ENCODE measurements around the gene NADSYN1. TPM values are rescaled to one million over a fixed set of nuclear protein-coding genes. Genes with fewer than 3 reads are reported as not detected.
"Not testable (repeated sequence)": the region's sequence is repeated elsewhere in the genome, so short reads cannot be mapped to it uniquely, and the experiment has no call there.

NADSYN1 gene
- total RNA-seq, 2 donors from 2014 or later: 45.7 to 71.2 TPM

GRCh38 chr11:71519546-71519945 is 66.5 kb downstream of the NADSYN1 start:
- H3K27me3 ChIP-seq: no peaks in the 10 kb centered on the region
- no peaks in the 10 kb centered on the region for H3K9me3 ChIP-seq
- TF ChIP-seq, protein P1, sequence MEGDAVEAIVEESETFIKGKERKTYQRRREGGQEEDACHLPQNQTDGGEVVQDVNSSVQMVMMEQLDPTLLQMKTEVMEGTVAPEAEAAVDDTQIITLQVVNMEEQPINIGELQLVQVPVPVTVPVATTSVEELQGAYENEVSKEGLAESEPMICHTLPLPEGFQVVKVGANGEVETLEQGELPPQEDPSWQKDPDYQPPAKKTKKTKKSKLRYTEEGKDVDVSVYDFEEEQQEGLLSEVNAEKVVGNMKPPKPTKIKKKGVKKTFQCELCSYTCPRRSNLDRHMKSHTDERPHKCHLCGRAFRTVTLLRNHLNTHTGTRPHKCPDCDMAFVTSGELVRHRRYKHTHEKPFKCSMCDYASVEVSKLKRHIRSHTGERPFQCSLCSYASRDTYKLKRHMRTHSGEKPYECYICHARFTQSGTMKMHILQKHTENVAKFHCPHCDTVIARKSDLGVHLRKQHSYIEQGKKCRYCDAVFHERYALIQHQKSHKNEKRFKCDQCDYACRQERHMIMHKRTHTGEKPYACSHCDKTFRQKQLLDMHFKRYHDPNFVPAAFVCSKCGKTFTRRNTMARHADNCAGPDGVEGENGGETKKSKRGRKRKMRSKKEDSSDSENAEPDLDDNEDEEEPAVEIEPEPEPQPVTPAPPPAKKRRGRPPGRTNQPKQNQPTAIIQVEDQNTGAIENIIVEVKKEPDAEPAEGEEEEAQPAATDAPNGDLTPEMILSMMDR (IDR thresholded peaks at IDR 0.05): no peak
- TF ChIP-seq POLR2A (IDR thresholded peaks at IDR 0.05): no peak
- 73 to 74% methylated on average over 8 to 10 of the region's 10 CpGs for WGBS, 2 donors
- no peak overlapping the region for H3K4me3 ChIP-seq
- no peaks in the 10 kb centered on the region for H3K36me3 ChIP-seq (replicated peaks in 1 of 2; ENCODE audit: insufficient read depth in 1 of 2, low read depth in 2 of 2)
- no peak for ATAC-seq
- H3K4me1 ChIP-seq: no peaks in the 10 kb centered on the region
- H3K27ac ChIP-seq: no peak overlapping the region
- DNase-seq: no peak
- intact Hi-C loops (cut with DNase I): no loop called here

GRCh38 chr11:71525188-71525937 is 72.4 kb downstream of the NADSYN1 start:
- DNase-seq: no peak
- TF ChIP-seq, protein P1 (IDR thresholded peaks at IDR 0.05): no peak
- TF ChIP-seq POLR2A (IDR thresholded peaks at IDR 0.05): no peak
- no peaks in the 10 kb centered on the region for H3K27me3 ChIP-seq
- H3K27ac ChIP-seq: no peak overlapping the region
- no peaks in the 10 kb centered on the region for H3K4me1 ChIP-seq
- WGBS, 2 donors: 64 to 81% methylated on average over 2 to 3 of the region's 3 CpGs
- ATAC-seq: no peak
- intact Hi-C loops (cut with DNase I): no loop called here
- no peaks in the 10 kb centered on the region for H3K36me3 ChIP-seq (replicated peaks in 1 of 2; ENCODE audit: insufficient read depth in 1 of 2, low read depth in 2 of 2)
- H3K9me3 ChIP-seq: no peaks in the 10 kb centered on the region
- no peak overlapping the region for H3K4me3 ChIP-seq

GRCh38 chr11:71525938-71526495 is 73.0 kb downstream of the NADSYN1 start:
- intact Hi-C loops (cut with DNase I): no loop called here
- no peak for TF ChIP-seq POLR2A (IDR thresholded peaks at IDR 0.05)
- TF ChIP-seq, protein P1 (IDR thresholded peaks at IDR 0.05): no peak
- H3K27ac ChIP-seq: no peak overlapping the region
- no peaks in the 10 kb centered on the region for H3K36me3 ChIP-seq (replicated peaks in 1 of 2; ENCODE audit: insufficient read depth in 1 of 2, low read depth in 2 of 2)
- WGBS, 2 donors: 88 to 91% methylated on average over 2 of the region's 2 CpGs
- no peaks in the 10 kb centered on the region for H3K4me1 ChIP-seq
- H3K9me3 ChIP-seq: no peaks in the 10 kb centered on the region
- ATAC-seq (no peak), DNase-seq (no peak)
- H3K4me3 ChIP-seq: no peak overlapping the region
- no peaks in the 10 kb centered on the region for H3K27me3 ChIP-seq

DNA sequence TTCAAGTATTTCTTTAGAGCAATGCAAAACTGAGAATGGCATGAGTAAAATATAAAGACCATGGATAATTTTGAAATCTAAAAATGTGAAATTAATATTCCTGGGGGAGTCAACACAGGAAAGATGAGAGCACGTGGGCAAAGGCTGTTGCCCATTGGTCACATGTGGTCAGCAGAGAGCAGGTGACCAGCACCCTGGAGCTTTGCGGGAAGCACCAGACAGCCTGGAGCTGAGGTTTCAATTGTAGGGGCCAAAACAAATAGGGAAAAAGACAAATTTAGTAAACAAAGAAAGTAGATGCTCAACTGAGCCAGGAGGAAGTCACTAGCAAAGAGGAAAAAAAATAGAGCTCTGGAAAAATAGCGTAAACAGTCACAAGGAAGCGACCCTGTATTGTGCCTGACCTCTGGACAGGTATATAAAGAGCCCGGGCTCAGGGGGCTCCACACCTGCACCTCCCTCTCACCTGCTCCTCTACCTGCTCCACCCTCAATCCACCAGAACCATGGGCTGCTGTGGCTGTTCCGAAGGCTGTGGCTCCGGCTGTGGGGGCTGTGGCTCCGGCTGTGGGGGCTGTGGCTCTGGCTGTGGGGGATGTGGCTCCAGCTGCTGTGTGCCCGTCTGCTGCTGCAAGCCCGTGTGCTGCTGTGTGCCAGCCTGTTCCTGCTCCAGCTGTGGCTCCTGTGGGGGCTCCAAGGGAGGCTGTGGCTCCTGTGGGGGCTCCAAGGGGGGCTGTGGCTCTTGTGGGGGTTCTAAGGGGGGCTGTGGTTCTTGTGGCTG is 74.0 kb downstream of the NADSYN1 start, which contains the start of gene KRTAP5-7:
Gene KRTAP5-7 (plus strand): TSS at position 472 of the 780 bp plus-strand sequence. CDS start 34 bp downstream, at position 506.
- DNase-seq; H3K27me3 ChIP-seq; H3K36me3 ChIP-seq (replicated peaks in 1 of 2; ENCODE audit: insufficient read depth in 1 of 2, low read depth in 2 of 2); ATAC-seq; H3K4me3 ChIP-seq; H3K9me3 ChIP-seq; H3K4me1 ChIP-seq; intact Hi-C loops (cut with DNase I); H3K27ac ChIP-seq: not testable (repeated sequence)
- 64 to 74% methylated on average over 6 to 7 of the region's 10 CpGs for WGBS, 2 donors

- Histone ChIP-seq H3K27ac (no peak overlapping the region), H3K27me3 (no peaks in the 10 kb centered on the region), H3K36me3 (replicated peaks in 1 of 2; ENCODE audit: insufficient read depth in 1 of 2, low read depth in 2 of 2) (no peaks in the 10 kb centered on the region), H3K9me3 (no peaks in the 10 kb centered on the region), H3K4me1 (no peaks in the 10 kb centered on the region), H3K4me3 (no peak overlapping the region)
- DNase-seq: no peak
- TF ChIP-seq, protein P1 (IDR thresholded peaks at IDR 0.05): no peak
- no peak for TF ChIP-seq POLR2A (IDR thresholded peaks at IDR 0.05)
- ATAC-seq: no peak
- WGBS, 2 donors: 86 to 94% methylated on average over 6 of the region's 6 CpGs
- intact Hi-C loops (cut with DNase I): no loop called here
Measured at GRCh38 chr11:71527576-71528210, 74.7 kb downstream of the NADSYN1 start.

Data from body of pancreas (tissue), 4 donors.